ENCODE measurements around the gene RRP7A. TPM values are rescaled to one million over a fixed set of nuclear protein-coding genes. Genes with fewer than 3 reads are reported as not detected.
A peak's percentile ranks its signal among the peaks of the same experiment; 100 is the strongest.

RRP7A gene
- total RNA-seq, 1 experiment from 2014 or later = 101 TPM

- H2AFZ ChIP-seq (ENCODE audit: low read length) = no peak overlapping the region
- H2BK12ac ChIP-seq (ENCODE audit: insufficient read length, low read depth, low read length) = no peak overlapping the region
- no peak overlapping the region for H3K18ac ChIP-seq (ENCODE audit: insufficient read length, low read depth, low read length)
- Mint-ChIP-seq H3K9me3 (no peaks in the 10 kb centered on the region; a peak in 1 of 5 replicates), H3K27ac (peak overlapping the region in 2 of 3 experiments; percentile 68 to 72; a peak in 3 of 7 replicates), H3K36me3 (ENCODE audit: insufficient read depth in 1 of 3, low read depth in 3 of 3) (peaks cover 0 to 7% (median 0%) of the 10 kb centered on the region in 3 experiments; a peak in 2 of 7 replicates), H3K27me3 (ENCODE audit: low read depth) (peaks cover 34% of the 10 kb centered on the region), H3K4me1 (peaks cover 35 to 36% of the 10 kb centered on the region in 2 experiments), H3K4me3 (no peak overlapping the region)
- H3K79me2 ChIP-seq (ENCODE audit: insufficient read depth, low read length) = no peaks in the 10 kb centered on the region
- H4K8ac ChIP-seq (replicated peaks; ENCODE audit: insufficient read length, low read depth, low read length) = no peak overlapping the region
- no peak overlapping the region for H3K9ac ChIP-seq (ENCODE audit: extremely low read depth, insufficient read length, low read length)
- H3K23ac ChIP-seq (ENCODE audit: insufficient read length, low read depth, low read length) = no peak overlapping the region
- TF ChIP-seq CTCF (conservative IDR thresholded peaks at IDR 0.05) = no peak
- DNase-seq = peak; percentile 69
- no peak overlapping the region for H3K27ac ChIP-seq (ENCODE audit: insufficient read length, low read depth, low read length)
- H2AK5ac ChIP-seq (ENCODE audit: insufficient read length, low read length) = no peak overlapping the region
- H2BK20ac ChIP-seq (ENCODE audit: low read depth, low read length, poor library complexity, severe bottlenecking) = no peak overlapping the region
- H3K23me2 ChIP-seq (ENCODE audit: insufficient read length, low read depth, low read length, poor library complexity, severe bottlenecking) = no peaks in the 10 kb centered on the region
- peaks cover 7% of the 10 kb centered on the region; the same call in 1 of the 2 replicates for H3K4me1 ChIP-seq (ENCODE audit: insufficient read depth, low read length)
- H4K91ac ChIP-seq (ENCODE audit: insufficient read length, low read depth, low read length) = no peak overlapping the region
- no peak overlapping the region for H2BK120ac ChIP-seq (ENCODE audit: low read depth, low read length, poor library complexity, severe bottlenecking)
- H3K4me2 ChIP-seq (ENCODE audit: insufficient read depth, insufficient read length, low read length) = no peak overlapping the region
- no peaks in the 10 kb centered on the region for H3K27me3 ChIP-seq (ENCODE audit: insufficient read depth, low read length)
- H2BK5ac ChIP-seq (ENCODE audit: insufficient read length, low read length) = no peak overlapping the region
- no peaks in the 10 kb centered on the region for H3K9me3 ChIP-seq (ENCODE audit: control insufficient read depth, low read depth, low read length)
- no peak overlapping the region for H2BK15ac ChIP-seq (ENCODE audit: low read depth, low read length)
- H3K79me1 ChIP-seq (ENCODE audit: insufficient read depth, low read depth, low read length, poor library complexity, severe bottlenecking) = no peaks in the 10 kb centered on the region
- H3K14ac ChIP-seq (ENCODE audit: insufficient read depth, low read length) = no peak overlapping the region
- H3T11ph ChIP-seq (ENCODE audit: low read length) = no peak overlapping the region
- H4K5ac ChIP-seq (ENCODE audit: insufficient read length, low read depth, low read length) = no peak overlapping the region
- H4K20me1 ChIP-seq (ENCODE audit: control insufficient read depth, insufficient read depth, insufficient read length) = no peaks in the 10 kb centered on the region
- no peak overlapping the region for H3K4ac ChIP-seq (ENCODE audit: low read depth, low read length)
- WGBS (ENCODE audit: extremely low coverage, insufficient read length, low lambda C conversion rate) = no CpG with 5 or more reads among the region's 3 CpGs
- H3K56ac ChIP-seq (ENCODE audit: insufficient read length, low read depth, low read length) = no peak overlapping the region
Measured at GRCh38 chr22:42461511-42461910, 58.1 kb downstream of the RRP7A start.

Other genes with a start within 250 kb of the RRP7A start
- 75.6 and 76.5 TPM in 2 replicates for gene TCF20, start 249.1 kb downstream of the RRP7A start, total RNA-seq (2021)
- 0.55 and 0.68 TPM in 2 replicates for gene NFAM1, start 87.4 kb downstream of the RRP7A start, total RNA-seq (2021)
- 1.0 and 2.7 TPM in 2 replicates for gene SERHL2, start 34.2 kb upstream of the RRP7A start, total RNA-seq (2021)
- gene POLDIP3, start 95.1 kb upstream of the RRP7A start, total RNA-seq (2021) = 90.8 and 91.6 TPM in 2 replicates
- 0.48 and 0.68 TPM in 2 replicates for gene ATP5MGL, start 120.8 kb upstream of the RRP7A start, total RNA-seq (2021)
- 97.4 and 99.7 TPM in 2 replicates for gene CYB5R3, start 129.6 kb upstream of the RRP7A start, total RNA-seq (2021)
- gene A4GALT, start 201.1 kb upstream of the RRP7A start, total RNA-seq (2021) = 3.4 and 4.8 TPM in 2 replicates

Data from H9 (cell line).